Stimulated activated CD8-positive, alpha-beta memory T cell treated with anti-CD3 and anti-CD28 coated beads, Interleukin-7, amount 100 ng/mL, for 24 hours (primary cell): ENCODE measurements around the gene PAPPA2.

Source experiments
- DNase-seq: peaks from one replicate; pipeline ENCODE4 v3.0.0-alpha.2; 2020; ENCODE audit warnings: low read depth

PAPPA2 gene

DNA sequence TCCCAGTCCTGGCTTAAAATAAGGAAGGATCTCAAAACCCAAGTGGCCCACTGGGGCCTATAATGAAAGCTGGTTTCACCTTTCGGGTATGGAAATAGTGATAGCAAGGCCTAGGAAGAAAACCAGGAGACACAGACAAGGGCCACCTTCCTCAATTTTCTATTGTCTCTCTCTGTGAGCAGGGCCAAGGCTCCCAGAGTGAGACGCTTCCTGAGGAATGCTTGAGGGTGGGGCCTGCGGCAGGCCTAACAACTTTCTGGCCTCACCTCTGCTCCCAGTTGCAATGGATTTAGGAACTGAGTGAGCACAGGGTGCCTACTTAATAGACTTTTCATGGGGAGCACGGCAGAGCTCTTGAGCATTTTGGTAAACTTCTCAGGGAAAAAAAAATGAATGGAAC is 400.6 kb downstream of the PAPPA2 start:
- DNase-seq: no peak

GRCh38 chr1:176864211-176864610 is 401.2 kb downstream of the PAPPA2 start:
- DNase-seq: no peak

GRCh38 chr1:176866011-176866714 is 403.2 kb downstream of the PAPPA2 start:
- no peak for DNase-seq

GRCh38 chr1:176869577-176869976 is 406.6 kb downstream of the PAPPA2 start:
- no peak for DNase-seq

GRCh38 chr1:176876966-176877515 is 414.1 kb downstream of the PAPPA2 start:
- DNase-seq: no peak

DNA sequence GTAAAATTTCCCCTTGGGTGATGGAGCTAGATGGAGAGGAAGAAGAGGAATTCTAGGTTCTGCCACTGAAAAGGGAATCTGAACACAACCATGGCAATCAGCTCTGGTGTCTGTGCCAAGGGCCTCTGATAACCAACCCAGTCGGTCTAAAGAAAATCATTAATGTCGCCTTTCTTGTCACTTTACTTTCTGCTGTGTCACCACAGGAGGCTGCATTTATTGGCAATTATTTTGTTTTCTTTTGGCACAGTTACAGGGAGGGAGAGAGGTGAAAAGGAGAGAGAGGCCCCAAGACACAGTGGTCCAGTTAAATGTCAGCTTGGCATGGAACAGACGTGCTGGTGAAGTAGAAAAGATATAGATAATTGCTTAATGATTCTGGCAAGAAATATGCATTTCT is 414.6 kb downstream of the PAPPA2 start:
- DNase-seq: no peak

DNA sequence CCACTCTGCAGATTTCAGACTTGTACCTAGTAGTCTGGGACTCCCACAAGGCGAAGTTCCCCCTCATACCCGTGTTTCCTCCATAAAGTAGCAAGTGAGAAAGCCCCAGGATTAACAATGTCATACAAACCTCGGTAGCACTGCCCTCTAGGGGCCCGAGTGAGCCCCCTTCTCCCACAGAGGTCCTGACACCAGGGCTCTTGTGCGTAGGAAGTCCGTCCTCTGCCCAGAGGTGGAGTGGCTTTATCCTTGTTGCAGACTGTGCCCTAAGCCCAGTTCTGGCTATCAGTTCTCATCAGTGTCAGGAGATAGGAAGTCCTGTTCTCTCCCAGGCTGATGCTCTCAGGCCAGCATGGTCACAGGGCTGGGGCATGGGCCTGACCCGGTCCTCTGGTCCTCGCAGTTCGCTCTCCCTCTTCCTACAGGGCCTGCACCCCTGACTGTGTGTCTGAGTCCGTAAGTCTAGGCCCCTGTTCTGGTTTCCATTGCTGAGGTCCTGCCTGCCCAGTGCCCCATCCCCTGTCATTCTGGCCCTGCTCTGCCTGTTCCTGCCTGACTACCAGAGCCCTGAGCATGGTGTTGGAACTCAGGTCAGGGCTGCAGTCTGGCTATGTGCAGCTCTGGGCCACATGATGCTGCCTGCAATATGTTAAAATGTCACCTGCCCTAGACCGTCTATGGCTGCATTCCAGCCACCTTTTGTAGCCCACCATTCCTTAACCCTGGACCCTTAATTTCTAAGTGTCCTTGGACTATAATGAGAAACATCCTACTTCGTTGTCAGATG is 416.0 kb downstream of the PAPPA2 start:
- no peak for DNase-seq

DNA sequence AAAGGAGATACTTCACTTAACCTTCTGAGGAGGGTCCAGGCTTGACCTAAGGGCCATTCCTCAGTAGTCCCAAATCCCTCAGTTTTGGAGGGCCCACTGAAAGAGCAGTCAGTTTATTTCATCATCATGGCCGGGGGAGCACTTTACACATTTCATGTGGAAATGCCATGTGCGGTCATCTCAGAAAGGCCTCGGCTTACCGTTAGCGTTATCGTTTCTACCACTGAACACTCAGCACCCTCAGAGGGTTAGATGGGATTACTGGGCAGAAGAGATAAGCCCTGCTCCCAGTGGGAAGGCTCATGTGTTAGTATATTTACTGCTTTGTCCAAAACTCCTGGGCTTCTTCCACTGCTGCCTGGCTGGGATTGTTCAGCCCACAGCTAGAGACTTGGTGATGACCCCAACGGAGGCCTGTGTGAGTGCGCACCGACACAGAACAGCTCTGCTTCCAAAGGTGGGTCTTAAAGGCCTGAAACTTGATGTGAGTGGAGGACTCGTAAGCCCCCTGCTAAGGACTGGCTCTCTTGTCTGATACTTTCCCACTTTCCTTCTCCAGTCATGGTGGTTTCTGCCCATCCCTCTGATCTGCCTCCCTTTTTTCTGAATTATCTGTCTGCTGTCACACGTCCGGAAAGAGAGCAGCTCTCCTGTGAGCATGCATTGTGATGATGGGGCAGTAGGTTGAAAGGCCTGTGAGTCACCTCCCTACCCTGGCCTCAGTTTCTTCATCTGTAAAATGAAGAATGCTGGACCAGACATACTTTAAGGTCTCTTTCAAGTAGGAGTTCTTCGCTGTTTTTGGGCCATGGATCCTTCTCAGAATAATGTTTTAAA is 417.0 kb downstream of the PAPPA2 start:
- no peak for DNase-seq

DNA sequence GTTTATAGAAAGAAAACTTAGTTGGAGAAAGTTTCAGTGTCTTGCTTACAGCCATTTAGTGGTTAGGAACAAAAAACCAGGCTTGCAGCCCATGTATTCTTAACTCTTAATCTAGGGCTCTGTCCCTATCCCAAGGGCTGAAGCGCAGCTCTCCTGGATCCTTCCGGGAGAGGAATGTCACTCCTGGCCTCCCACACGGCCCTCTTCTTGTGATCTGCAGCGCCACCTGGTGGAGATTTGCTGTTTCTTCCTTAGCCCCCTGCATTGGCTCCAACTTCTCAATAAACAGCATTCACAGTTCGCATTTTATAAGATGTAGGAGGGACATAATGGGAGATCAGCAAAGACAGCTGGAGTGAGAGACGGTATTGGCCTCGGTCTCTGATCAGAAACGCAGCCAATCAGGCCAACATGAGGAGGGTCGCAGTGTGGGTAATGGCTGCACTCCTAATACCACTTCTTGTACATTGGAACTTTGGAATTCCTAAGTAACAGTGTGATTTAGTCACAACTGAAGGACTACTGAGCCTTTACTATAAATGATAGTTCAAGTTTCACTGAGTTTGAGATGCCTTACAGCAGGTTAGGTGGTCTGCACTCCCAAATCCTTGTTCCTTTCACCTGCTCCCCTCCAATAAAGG is 418.1 kb downstream of the PAPPA2 start:
- DNase-seq: no peak

GRCh38 chr1:176884286-176884685 is 421.3 kb downstream of the PAPPA2 start:
- no peak for DNase-seq

DNA sequence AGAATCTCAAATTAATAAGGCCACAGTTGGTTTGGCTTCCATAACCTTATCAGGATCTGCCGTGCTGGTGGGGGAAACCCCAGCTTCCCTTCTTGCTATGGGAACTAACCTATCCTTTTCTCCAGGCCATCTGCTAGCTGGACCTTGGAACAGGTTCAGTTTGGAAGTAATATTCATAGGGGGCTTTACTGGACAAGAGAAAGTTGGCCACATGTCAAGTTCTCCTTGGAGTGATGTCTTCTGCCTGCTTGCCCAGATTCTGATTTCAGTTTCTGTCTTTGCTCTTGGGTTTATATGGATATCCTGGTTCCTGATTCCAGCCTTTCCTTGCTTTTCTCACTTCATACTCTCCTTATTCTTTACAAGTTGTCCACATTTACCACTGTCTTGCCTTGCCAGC is 421.9 kb downstream of the PAPPA2 start:
- no peak for DNase-seq

GRCh38 chr1:176885341-176885740 is 422.4 kb downstream of the PAPPA2 start:
- DNase-seq: no peak

- DNase-seq: no peak
These were observed 422.8 kb downstream of the PAPPA2 start for GRCh38 chr1:176885751-176886150.

DNA sequence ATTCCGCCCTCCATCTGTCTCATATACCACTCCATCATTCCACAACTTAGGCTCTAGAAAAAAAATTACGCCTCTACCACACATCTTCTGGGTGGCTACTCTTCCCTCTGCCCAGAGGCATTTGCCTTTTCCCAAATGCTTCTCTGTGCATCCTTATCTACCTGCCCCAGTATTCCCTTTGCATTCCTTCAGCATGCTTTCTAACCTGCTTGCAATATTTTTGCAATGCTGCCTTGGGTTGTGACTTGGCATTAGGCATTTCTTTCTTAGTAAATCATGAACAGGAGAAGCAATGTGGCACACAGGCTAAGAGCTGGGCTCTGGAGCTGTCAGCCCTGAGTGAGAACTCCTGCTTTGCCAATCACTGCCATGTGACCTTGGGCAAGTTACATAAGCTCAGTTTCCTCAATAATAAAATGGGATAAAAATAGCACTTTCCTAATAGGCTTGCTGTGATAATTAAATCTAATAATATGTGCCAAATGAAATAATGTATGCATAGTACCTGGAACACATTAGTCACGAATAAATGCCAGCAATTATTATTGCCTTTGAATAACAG is 425.6 kb downstream of the PAPPA2 start:
- no peak for DNase-seq

GRCh38 chr1:176893625-176894352 is 430.8 kb downstream of the PAPPA2 start:
- DNase-seq: no peak

GRCh38 chr1:176894450-176894849 is 431.5 kb downstream of the PAPPA2 start:
- DNase-seq: no peak
